22Rv1 (cell line): ENCODE measurements around the gene NUP62.

Source experiments
- ZFX ChIP-seq: fragments of 450-650 bp; IDR thresholded peaks from 2 replicates; pipeline ENCODE4 v1.6.1; 2017; ENCODE audit warnings: antibody characterized with exemption, borderline replicate concordance
- TF ChIP-seq, protein P1 (sequence below): fragments of 450-650 bp; IDR thresholded peaks from 2 replicates; pipeline ENCODE4 v1.5.1; 2017; ENCODE audit warnings: mild to moderate bottlenecking

DNA sequence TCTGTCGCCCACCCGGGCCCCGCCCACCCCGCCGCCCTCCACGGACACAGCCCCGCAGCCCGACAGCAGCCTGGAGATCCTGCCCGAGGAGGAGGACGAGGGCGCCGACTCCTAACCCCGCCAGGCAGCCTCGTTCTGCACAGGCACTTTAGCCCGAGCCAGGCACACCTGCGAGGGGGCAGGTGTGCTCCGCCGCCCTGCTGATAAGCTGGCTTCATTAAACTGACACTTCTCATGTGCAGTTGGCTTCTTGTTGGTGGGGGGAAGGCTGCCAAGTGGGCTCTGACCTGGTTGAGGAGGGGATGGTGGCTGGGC is 40.8 kb downstream of the NUP62 start:
- TF ChIP-seq, protein P1, sequence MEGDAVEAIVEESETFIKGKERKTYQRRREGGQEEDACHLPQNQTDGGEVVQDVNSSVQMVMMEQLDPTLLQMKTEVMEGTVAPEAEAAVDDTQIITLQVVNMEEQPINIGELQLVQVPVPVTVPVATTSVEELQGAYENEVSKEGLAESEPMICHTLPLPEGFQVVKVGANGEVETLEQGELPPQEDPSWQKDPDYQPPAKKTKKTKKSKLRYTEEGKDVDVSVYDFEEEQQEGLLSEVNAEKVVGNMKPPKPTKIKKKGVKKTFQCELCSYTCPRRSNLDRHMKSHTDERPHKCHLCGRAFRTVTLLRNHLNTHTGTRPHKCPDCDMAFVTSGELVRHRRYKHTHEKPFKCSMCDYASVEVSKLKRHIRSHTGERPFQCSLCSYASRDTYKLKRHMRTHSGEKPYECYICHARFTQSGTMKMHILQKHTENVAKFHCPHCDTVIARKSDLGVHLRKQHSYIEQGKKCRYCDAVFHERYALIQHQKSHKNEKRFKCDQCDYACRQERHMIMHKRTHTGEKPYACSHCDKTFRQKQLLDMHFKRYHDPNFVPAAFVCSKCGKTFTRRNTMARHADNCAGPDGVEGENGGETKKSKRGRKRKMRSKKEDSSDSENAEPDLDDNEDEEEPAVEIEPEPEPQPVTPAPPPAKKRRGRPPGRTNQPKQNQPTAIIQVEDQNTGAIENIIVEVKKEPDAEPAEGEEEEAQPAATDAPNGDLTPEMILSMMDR = no peak
- no peak for TF ChIP-seq ZFX
